Stimulated activated CD4-positive, alpha-beta T cell treated with anti-CD3 and anti-CD28 coated beads, TNF-alpha, amount 100 ng/mL, for 4 hours (primary cell): ENCODE measurements around the gene TCEA2.

Experiments used
- DNase-seq, 3 experiments: peaks; one replicate each; pipeline ENCODE4 v3.0.0-alpha.2; 2020; ENCODE audit warnings: low read depth in 3 of 3

Gene TCEA2

DNA sequence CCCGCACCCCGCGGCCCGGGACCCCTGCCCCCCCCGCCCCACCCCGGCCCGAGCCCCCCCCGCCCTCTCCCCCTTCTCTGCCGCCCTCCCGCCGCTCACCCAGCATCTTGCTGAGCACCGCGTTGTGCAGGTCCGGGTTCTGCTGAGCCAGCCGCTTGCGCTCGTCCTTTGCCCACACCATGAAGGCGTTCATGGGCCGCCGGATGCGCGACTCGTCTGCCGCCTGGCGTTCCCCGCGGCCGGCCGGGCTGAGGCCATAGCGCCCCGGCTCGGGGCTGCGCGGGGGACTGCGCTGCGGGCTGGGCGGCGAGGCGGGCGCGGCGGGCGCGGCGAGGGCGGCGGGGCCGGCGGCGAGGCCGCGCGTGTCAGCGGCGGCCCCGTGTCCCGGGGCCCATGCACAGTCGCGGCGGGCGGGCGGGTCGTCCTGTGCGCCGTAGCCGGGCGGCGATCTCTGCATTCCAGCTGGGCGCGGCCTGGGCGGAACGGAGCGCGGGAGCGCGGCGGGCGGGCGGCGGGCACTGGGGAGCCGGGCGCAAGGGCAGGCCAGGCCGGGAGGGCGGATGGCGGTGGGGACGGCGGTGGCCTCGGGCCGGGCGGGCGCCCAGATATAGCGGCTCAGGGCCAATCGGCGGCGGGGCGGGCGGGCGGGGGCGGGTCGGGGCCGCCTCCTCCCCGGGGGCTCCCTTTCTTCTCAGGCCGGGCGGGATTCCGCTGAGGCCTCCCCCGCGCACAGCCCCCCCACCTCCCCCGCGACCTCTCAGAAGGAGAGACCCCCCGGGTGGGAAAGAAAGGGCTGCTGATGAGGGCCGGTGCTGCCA lies 13.7 kb upstream of the TCEA2 start, which contains the start of gene SOX18:
TSS of gene SOX18 (minus strand) at position 580 of the 818 bp plus-strand sequence. CDS start at position 457, 123 bp downstream.
- DNase-seq: no peak

DNA sequence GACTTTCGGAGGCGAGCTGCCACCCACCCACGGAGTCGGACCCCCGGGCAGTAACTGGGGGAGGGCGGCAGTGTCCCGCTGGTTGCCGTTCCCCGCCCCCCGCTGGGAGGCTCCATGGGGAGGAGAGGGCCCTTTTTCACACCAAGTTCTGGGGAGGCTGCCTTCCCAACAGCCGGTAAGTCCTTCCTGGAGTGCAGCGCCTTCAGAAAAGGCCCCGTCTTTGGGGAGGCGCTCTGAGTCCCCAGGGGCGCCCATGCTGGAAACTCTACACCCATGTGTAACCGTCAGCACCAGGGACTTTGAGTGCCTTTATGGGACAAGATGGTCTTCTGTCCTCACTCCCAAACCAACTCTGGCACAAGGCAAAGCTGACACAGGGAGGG lies 13.1 kb upstream of the TCEA2 start:
- no peak for DNase-seq

DNA sequence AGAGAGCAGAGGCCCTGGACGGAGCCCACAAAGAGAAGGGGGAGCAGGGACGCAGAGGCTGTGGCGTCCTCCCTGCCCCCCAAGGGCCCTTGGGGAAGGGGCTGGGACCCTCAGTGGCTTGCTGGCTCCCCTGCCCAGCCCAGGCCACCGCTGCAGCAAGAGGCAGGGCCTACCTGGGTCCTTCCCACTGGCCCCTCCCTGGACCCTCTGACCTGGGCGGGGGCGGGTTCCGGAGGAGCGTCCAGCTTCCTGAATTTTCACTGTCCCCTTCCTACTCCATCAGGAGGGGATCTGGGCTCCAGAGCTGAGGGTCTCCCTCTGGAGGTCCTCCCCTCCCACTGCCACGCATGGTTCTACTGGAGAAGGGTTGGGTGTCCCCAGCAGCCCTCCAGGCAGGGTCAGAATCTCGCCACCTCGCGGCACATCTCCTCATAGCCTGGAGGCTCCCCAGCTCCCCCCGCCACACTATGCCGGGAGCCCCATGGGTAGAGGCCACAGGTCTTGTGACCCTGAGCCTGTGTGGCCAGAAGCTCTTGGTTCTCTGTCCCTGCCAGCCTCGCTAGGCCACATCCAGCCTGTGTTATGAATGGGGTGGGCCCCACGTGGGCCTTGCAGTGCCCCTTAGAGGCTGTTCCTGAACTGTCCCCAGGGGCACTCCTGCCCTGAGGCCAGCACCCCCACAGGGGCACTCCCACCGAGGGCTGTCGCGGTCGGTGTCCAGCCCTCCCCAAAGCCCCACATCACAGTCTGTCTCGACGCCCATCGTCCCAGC lies 12.6 kb upstream of the TCEA2 start:
- no peak for DNase-seq

DNA sequence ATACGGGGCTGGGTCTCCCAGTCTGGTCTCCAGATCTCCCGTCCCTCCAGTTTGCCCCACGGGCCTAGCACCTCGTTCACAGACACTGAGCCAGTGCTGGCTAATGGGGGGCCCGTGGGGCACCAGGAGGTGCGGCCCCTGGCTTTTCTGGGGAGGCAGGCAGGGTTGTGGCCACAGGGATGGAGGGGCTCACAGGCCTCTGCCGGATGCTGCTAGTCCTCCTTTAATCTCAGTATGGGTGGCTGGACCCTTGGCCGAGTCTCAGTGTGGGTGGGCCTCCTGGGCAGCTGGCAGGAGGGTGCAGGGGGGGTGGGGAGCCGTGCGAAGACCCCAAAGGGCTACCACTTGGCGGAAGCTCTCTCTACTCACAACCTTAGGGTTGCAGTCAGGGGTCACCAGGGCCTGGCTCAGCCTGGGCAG lies 12.0 kb upstream of the TCEA2 start:
- no peak for DNase-seq

DNA sequence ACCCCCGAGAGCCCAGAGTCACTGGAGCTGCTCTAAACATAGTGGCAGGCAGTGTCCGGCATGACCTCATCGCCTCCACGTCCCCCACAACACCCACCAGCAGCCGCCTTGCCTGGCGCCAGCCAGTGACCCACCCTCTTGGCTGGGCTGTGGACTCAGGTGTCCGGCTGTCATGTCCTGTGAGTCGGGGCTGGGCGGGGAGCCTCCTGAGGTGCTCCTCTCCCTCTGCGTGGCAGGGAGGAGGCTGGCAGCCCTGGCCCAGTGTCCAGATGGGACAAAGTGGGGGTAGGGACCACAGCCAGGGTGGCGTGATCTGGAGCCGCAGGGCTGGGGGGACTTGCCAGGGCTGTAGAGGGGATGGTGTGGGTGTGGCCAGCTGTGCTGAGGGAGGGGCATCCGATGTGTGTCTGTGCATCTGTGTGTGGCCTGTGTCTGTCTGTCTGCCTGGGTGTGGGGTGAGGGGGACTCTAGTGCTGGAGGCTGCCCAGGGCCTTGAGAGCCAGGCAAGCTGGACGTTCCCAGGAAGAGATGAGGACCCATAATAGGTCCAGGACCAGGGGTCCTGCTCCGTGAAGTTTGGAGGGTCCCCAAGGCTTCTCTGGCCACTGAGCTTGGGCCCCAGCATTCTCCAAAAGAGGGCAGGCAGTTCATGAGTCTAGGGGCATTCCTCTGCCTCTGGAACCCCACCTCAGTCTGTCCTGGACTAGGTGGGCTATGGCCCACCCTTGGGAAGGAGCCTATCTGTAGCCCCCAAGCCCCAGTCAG lies 11.3 kb upstream of the TCEA2 start:
- no peak for DNase-seq

DNA sequence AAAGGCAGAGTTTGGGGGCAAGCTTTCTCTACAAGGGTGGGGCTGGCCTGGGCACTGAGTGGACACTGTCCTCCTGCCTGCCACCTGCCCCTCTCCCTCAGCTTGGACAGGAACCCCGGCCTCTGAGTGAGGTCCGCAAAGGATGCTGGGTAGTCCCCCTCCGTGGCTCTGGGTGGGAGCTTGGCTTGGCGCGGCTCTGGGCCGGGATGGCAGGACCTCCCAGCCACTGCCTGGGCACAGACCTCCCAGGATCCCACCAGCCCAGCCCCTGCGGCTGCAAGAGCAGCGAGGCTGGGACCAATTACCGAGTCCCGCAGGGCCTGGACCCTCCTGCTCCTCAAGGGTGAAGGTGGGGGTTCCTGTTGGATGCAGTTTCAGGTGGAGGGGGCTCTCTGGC lies 10.7 kb upstream of the TCEA2 start:
- no peak for DNase-seq

DNA sequence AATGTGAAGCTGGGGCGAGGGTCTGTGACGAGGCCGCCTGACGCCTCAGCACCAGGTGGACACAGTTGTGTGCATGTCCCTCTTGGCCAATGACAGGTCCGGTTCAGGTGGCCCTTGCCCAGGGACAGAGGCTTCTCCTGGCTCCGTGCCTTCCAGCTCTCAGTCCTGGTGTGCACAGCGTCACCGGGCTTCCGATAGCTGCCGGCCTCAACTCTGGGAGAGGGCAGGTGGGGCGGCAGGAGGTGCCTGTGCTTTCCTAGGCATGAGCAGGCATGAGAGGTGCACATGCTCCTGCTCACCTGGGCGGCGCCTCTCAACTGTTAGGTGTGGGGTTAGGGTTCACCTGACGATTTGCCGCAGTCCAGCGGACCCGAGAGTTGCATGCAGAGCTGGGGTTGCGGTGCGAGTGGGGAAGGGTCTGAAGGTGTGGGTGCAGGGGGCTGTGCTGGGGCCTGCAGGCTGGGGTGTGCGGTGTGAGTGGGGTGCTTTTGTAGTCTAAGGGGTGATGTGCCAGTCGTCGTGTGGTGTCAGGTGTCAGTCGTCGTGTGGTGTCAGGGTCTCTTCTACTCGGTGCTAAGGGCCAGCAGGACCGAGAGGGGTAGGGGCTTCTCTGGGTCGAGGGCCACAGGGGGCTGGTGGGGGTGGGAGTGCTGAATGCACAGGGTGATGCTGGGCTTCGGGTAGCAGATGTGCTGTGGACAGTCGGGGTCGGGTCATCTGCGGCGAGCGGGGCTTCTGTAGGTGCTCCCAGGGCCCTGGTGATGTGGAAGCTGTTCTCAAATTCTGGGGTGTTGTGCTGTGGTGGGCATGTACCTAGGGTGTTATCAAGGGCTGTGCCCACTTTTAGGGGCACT lies 9.8 kb upstream of the TCEA2 start:
- DNase-seq: no peak

DNA sequence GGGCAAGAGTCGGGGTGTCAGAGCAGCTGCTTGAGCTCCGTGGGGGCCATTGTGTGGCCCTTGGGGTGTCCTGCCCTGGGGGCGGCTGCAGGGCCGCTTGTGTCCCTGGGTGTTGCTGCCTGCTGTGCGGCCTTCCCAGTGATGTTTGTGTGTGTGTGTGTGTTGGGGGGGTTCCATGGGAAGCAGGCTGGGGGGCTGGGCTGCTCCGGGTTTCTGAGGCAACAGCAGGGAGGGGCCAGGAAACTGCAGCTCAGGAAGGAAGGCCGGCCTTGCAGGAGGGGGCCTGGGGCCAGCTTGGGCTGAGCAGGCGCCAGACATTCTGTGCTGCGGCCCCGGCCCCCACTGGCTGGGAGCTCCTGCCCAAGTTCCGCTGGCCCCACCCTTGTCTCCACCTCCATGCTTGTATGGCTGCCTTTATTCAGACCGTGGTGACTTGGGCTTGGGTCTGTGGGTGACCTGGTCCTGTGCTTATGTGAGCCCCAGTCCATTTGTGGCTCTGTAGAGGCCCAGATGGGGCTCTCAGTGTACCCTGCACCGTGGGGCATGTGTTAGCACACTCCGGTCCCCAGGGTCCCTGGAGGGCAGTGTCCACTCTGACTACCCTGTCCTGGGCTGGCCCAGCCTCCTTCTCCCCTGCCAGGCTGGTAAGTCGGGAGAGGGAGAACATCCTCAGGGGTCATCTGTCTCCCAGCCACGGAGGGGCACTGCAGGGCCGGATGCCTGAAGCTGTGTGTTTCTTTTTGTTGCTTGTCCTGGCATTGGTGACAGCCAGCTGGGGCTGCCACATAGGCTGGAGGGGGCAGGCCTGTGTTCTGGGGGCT lies 8.9 kb upstream of the TCEA2 start:
- no peak for DNase-seq

DNA sequence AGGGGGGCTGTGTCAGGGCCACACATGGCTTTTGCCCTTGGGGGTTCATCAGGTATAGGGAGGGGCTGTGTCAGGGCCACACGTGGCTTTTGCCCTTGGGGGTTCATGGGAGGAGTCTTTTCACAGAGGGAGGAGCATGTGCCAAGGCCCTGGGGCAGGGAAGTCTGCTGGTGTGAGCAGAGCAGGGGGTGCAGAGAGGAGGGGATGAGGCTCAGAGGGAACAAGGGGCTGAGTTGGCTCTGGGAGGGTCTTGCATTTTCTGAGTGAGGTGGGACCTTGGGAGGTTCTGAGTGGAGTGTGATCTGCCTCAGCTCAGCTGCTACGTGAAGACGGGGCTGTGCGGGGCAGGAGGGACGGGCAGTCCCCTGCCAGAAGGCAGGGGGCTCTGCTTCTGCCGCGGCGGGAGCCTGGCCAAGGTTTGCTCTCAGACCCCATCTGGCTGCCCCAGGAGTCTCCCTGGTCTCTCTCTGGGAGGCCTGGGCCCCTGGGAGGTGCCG lies 7.6 kb upstream of the TCEA2 start:
- no peak for DNase-seq

DNA sequence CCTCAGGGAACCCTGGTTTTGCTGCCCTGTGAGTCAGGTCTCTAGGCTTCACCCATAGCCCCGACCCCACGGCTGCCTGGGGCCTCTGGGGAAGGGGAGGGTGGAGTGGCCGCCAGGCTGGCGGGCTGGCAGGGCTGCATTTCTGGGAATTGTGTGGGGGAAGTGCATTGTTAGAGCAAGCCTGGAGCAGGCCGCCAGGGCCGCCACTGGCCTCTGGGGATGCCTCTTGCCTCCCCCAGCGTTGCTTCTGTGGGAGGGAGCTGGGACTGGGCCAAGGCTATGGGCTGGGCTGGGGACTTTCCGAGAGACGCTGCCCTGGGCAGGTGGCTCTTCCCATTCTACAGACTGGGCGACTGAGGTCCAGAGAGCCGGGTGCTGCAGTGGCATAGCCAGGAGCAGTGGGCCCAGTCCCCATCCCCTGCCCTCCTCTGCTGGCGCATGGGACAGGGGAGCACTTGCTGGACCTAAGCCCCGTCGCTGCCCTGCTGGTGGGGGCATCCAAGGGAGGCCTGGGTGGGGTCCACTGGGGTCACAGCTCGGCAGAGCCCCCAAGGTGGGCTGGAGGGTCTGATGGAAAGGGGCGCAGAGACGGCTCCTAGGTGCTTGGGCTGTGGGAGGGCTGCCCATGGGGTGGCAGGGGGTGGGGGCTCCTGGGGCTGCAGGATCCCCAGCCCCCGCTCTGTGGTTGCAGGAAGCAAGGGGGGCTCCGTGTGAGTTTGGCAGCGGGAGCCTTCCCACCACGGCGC lies 6.9 kb upstream of the TCEA2 start:
- no peak for DNase-seq

DNA sequence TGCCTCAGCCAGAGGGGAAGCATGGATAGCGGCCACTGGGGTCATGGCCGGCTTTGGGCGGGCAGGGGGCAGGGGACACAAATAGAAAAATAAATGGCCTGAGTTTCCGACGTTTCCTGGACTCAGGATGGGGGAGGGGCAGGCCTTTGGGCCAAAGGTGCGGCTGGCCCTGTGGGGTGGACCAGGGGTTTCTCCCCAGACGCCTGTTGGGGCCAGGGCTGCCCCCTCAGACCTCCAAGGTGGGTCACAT lies 6.4 kb upstream of the TCEA2 start:
- DNase-seq: no peak

DNA sequence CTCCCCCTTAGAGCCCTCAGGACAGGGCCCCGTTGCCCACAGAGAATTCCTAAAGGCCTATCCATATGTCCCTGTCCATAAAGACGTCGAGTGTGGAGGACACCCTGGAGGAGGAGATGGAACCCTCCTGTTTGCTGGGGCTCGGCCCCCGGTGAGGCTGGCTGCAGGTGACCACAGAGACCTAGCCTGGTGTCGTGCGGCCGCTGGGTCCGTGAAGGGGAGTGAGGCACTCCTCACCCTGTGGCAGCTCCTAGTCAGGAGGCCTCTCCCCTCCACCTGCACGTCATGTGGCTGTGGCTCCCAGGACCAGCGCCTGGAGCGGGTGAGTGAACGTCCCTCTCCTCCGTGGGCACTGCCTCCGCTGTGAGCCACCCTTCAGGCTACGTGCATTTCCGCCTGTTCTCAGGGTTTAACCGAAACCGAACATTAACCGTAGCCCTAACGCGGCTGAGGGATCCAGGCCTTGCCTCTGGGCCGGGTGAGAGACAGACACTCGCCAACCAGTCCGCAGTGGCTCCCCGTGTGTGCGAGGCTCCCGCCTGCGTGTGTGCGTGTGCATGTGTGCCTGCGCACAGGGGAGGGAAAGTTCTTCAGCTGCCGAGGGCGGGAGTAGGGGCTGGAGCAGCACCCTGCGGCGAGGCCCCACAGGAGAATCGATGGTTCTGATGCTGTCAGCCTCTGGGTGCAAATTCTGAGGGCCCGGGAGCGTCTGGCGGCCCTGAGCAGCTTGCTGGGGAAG lies 5.9 kb upstream of the TCEA2 start:
- DNase-seq: no peak

DNA sequence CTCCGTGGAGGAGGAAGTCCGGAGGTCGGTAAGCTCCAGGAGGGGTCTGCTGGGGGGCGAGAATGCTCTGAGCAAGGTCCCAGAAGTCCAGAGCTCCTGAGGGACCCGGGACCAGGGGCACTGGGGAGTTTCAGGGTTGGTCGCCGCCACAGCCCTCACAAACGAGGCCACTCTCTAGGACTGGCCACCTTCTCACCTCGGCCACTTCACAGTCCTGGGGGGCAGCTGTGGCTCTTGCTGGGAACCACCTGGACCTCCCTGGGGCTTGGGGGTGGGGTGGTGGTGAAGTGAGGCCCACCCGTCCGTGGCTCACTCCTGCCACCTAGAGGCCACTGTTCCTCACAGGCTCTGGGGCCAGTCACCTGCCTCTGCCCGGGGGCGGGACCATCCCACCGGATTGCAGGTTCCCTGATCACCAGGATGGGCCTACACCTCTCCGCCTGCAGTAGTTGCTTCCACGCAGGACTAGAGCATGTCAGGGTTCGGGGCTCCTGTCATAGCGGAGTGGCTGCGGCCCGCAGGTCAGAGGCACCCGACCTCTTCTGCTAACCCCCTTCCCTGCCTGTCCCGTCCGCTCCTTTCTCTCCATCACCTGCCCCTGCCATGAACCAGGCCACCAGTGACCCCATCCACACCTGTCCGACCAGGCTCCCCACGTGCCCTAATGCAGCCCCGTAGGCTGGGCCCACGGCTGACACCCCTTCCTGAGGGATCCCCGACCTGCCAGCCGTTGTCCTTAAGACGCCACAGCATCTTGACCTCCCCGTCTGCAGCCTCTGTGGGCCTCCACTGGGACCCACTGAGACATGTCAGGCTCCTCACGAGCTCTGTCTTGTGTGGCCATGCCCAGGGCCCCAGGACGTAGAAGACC lies 5.1 kb upstream of the TCEA2 start:
- peak; percentile 66 to 75 (median 68) for DNase-seq

DNA sequence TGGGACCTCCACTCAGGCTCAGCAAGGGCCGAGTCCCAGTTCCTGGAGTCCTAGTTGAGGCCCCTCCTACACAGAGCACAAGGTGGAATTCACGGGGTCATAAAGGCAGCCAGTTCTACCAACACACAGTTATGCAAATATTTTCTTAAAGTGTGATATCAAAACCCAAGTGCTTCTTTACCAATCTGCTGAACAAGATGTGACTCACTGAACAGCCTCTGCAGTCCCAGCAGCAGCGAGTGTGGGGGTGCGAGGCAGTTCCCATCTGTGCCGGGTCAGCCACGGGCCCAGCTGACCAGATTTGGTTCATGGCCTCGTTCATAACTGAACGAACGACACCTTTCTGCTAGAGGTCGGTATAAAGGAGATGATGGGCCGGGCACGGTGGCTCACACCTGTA lies 4.5 kb upstream of the TCEA2 start:
- DNase-seq: no peak

DNA sequence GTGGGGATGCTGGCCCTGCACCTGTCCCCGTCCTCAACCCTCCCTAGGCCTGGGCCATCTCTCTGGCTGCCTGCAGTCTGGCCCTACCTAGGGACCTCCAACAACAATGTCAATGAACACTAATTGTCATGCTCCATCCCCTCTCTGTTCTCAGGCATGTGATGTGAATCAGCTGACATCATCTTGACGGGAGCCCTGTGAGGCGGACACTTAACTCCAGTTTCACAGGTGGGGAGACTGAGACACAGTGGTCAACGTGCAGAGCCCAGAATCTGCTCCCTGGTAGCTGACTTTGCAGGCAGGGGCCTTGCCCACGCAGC lies 762 bp upstream of the TCEA2 start:
- no peak for DNase-seq

DNA sequence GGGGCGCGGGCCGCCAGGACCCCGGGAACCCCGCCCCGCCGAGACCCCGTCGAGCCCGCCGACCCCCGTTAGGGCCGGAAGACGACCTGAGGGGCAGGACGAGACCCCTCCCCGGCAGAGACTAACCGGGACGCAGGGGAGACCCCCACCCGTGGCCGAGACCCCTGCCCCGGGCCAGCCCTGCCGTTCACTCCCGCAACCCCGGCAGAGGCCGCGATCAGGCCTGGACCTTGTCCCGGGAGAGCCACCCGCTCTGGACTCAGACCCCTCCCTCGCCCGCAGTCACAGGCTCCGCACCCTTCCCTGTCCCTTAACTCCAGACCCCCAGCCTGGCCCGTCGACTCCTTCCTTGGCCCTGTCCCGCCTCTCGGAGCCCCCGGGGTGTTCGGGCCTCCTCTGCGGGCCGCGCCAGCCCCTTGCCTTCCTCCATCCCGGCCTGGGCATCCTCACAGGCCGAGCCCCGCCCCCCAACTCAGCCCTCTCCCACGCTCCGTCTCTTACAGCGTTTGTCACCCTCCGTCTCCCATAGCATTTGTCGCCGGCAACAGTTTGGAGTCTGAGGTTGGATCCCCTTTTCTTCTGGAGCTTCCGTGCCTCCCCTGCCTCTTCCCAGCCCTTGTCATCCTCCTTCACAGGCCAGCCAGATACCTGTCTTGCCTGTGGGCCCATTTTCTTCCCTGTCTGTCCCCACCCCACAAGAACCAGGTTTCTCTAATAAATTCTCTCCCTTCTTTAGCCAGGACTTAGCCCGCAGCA lies 569 bp downstream of the TCEA2 start:
- no peak for DNase-seq

DNA sequence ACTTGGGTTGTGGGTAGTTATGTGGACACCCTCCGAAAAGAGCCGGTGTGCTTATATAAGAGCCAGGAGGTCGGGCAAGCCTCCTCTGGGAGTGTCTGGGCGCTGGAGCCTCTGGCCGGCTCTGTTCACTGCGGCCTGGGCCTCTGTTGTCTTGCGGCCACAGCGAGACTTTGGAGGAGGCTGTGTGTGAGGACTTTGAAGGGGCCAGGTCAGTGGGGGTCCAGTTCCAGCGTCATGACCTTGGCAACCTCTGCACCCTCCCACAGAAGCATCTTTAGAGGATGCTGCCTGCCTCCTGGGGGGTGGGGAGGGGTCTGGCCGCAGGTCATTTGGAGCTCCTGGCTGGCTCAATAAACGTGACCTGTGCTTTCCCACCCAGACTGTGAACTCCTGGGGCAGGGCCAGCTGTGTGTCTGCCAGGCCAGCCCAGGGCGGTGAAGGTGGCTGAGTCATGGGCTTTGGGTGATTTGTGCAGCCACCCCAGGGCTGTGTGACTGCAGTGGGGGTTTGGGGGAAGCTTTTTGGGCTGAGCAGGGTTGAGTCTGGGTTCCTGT lies 1.2 kb downstream of the TCEA2 start:
- no peak for DNase-seq
